GM12878 (cell line): Measurements from ENCODE around the gene PPM1J. TPM values are rescaled to one million over a fixed set of nuclear protein-coding genes. Genes with fewer than 3 reads are reported as not detected.

Source experiments
- BCL11A ChIP-seq: IDR thresholded peaks from 2 replicates; pipeline ENCODE4 v1.6.1; 2011; ENCODE audit warnings: low read depth, low read length
- BRCA1 ChIP-seq: IDR thresholded peaks from 2 replicates; pipeline ENCODE4 v1.6.1; 2011; ENCODE audit warnings: low read depth, low read length, improper control_type of control experiment
- CREM ChIP-seq: IDR thresholded peaks from 2 replicates; pipeline ENCODE4 v1.6.1; 2014; ENCODE audit warnings: antibody characterized with exemption, low read depth
- CUX1 ChIP-seq: IDR thresholded peaks from 2 replicates; pipeline ENCODE4 v1.6.1; 2012; ENCODE audit warnings: improper control_type of control experiment, low read depth, low read length; ENCODE audit not compliant: insufficient replicate concordance
- FOXK2 ChIP-seq: fragments of 450-650 bp; IDR thresholded peaks from 2 replicates; pipeline ENCODE4 v1.6.1; 2017; ENCODE audit warnings: mild to moderate bottlenecking, moderate library complexity
- FOXM1 ChIP-seq: IDR thresholded peaks from 2 replicates; pipeline ENCODE4 v1.6.1; 2012; ENCODE audit warnings: low read depth, mild to moderate bottlenecking, inconsistent platforms, low read length, moderate library complexity
- GABPA ChIP-seq: IDR thresholded peaks from 2 replicates; pipeline ENCODE4 v1.6.1; 2014; ENCODE audit warnings: antibody characterized with exemption, low read depth, mild to moderate bottlenecking, inconsistent platforms
- MTA3 ChIP-seq: IDR thresholded peaks from 2 replicates; pipeline ENCODE4 v1.6.1; 2012; ENCODE audit warnings: low read length, inconsistent platforms, borderline replicate concordance
- NFYA ChIP-seq: IDR thresholded peaks from 2 replicates; pipeline ENCODE4 v1.6.1; 2011; ENCODE audit warnings: low read depth, mild to moderate bottlenecking, low read length, improper control_type of control experiment, borderline replicate concordance
- POLR2A ChIP-seq: IDR thresholded peaks from 2 replicates; pipeline ENCODE4 v1.6.1; 2011; ENCODE audit warnings: low read depth, mild to moderate bottlenecking, low read length
- POLR2AphosphoS5 ChIP-seq: IDR thresholded peaks from 2 replicates; pipeline ENCODE4 v1.6.1; 2011; ENCODE audit warnings: mild to moderate bottlenecking, low read length, inconsistent platforms
- RELA ChIP-seq: fragments of 450-650 bp; IDR thresholded peaks from 2 replicates; pipeline ENCODE4 v1.8.0; 2014; ENCODE audit warnings: borderline replicate concordance; ENCODE audit not compliant: partially characterized antibody
- SMAD1 ChIP-seq: fragments of 450-650 bp; IDR thresholded peaks from 2 replicates; pipeline ENCODE4 v1.6.1; 2018; ENCODE audit warnings: mild to moderate bottlenecking, low read depth; ENCODE audit not compliant: partially characterized antibody
- SRF ChIP-seq, 2 experiments: IDR thresholded peaks; 2 replicates each; pipeline ENCODE4 v1.6.1; 2011; ENCODE audit warnings: low read depth in 2 of 2, low read length in 2 of 2, mild to moderate bottlenecking in 1 of 2, moderate library complexity in 1 of 2
- TCF12 ChIP-seq: IDR thresholded peaks from 2 replicates; pipeline ENCODE4 v1.6.1; 2011; ENCODE audit warnings: low read depth, mild to moderate bottlenecking, low read length
- WRNIP1 ChIP-seq: IDR thresholded peaks from 2 replicates; pipeline ENCODE4 v1.6.1; 2011; ENCODE audit warnings: low read depth, low read length, improper control_type of control experiment, borderline replicate concordance
- ZBED1 ChIP-seq: IDR thresholded peaks from 2 replicates; pipeline ENCODE4 v1.6.1; 2016; ENCODE audit warnings: borderline replicate concordance
- ZNF274 ChIP-seq: IDR thresholded peaks from one replicate; pipeline ENCODE4 v1.8.0; 2011; ENCODE audit not compliant: insufficient read length, insufficient read depth
- polyA plus RNA-seq, 11 experiments: library from polyadenylated mRNA; depleted of rRNA in 4 of 11; unstranded in 6 of 11; stranded (reverse) in 5 of 11; fragments of >200 nt; fragmentation: Nextera tagmentation in 4 of 11; fragmentation: Illumina TruSeq in 1 of 11; extraction: Ambion mirVana in 4 of 11; extraction: Trizol in 1 of 11; gene quantifications; 1 replicate in 1 of 11; 2 replicates in 10 of 11; pipeline versions ENCODE4 v1.2.1 to v1.2.3, GENCODE V29; 2011 to 2016; ENCODE audit warnings: inconsistent platforms in 2 of 11, missing spikeins in 2 of 11, low read depth in 1 of 11
- total RNA-seq, 4 experiments: library from RNA; depleted of rRNA in 3 of 4; stranded (reverse); fragments of >200 nt in 3 of 4; fragmentation: Illumina TruSeq in 1 of 4; extraction: Trizol in 1 of 4; gene quantifications; 2 replicates each; pipeline versions ENCODE4 v1.2.1 to v1.2.3, GENCODE V29; 2013 to 2021
- TF ChIP-seq, protein P1 (sequence below): fragments of 150-350 bp; IDR thresholded peaks from 2 replicates; pipeline ENCODE4 v1.6.1; 2016; ENCODE audit warnings: low read depth, low read length

Gene PPM1J
- total and polyA plus RNA-seq, 10 of the 15 experiments (the other 5 are each of a cell fraction or from before 2014, with no cell fraction given): 0.07 to 1.8 (median 0.59) TPM; not detected in 1

DNA sequence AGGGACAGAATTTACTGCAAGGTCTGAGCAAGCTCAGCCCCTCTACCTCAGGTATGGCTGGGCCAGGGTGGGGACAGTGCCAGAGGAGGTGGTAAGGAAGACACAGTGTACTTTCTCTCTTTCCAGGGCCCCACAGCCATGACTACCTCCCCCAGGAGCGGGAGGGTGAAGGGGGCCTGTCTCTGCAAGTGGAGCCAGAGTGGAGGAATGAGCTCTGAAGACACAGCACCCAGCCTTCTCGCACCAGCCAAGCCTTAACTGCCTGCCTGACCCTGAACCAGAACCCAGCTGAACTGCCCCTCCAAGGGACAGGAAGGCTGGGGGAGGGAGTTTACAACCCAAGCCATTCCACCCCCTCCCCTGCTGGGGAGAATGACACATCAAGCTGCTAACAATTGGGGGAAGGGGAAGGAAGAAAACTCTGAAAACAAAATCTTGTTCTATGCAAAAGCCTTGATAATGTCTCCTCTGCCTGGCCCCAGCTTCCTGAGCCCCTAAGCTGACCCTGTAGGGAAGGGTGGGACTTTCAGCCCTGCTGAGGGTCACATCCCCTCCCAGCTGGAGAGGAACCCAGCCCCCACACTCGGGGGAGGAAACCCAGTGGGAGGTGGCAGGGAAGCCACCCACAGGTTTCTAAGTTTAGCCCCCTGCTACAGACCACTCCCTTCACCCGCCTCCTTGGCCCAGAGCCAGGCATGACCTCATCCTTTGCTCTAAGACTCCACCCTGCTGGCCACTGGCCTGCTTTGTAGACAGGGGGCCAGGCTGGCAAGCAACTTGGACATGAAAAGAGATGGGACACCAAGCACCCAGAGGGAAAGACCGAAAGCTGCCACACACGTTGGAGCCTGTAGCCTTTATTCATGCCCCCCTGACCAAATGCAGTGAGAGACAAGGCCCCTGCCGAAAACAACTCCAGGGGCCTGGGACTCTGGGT lies 14.6 kb downstream of the PPM1J start (continued):
- TF ChIP-seq BRCA1: no peak
- no peak for TF ChIP-seq WRNIP1
- TF ChIP-seq ZBED1: peak; percentile 63; the same call in 1 of the 2 replicates
- TF ChIP-seq BCL11A: 0 out of 2 replicates have a peak, but pooled peaks have one; percentile 27
- no peak for TF ChIP-seq RELA
- TF ChIP-seq FOXK2: no peak
- no peak for TF ChIP-seq GABPA
- 0 out of 2 replicates have a peak, but pooled peaks have one; percentile 19 for TF ChIP-seq TCF12
- TF ChIP-seq SRF (IDR thresholded peaks at IDR 0.05; ENCODE audit: low read depth in 2 of 2, low read length in 2 of 2): no peak
- no peak for TF ChIP-seq ZNF274
- TF ChIP-seq FOXM1: 0 out of 2 replicates have a peak, but pooled peaks have one; percentile 31
- 0 out of 2 replicates have a peak, but pooled peaks have one; percentile 56 for TF ChIP-seq POLR2A
- TF ChIP-seq CUX1: no peak
- TF ChIP-seq MTA3: no peak
- TF ChIP-seq SMAD1: peak; percentile 97
- no peak for TF ChIP-seq NFYA
- TF ChIP-seq, protein P1, sequence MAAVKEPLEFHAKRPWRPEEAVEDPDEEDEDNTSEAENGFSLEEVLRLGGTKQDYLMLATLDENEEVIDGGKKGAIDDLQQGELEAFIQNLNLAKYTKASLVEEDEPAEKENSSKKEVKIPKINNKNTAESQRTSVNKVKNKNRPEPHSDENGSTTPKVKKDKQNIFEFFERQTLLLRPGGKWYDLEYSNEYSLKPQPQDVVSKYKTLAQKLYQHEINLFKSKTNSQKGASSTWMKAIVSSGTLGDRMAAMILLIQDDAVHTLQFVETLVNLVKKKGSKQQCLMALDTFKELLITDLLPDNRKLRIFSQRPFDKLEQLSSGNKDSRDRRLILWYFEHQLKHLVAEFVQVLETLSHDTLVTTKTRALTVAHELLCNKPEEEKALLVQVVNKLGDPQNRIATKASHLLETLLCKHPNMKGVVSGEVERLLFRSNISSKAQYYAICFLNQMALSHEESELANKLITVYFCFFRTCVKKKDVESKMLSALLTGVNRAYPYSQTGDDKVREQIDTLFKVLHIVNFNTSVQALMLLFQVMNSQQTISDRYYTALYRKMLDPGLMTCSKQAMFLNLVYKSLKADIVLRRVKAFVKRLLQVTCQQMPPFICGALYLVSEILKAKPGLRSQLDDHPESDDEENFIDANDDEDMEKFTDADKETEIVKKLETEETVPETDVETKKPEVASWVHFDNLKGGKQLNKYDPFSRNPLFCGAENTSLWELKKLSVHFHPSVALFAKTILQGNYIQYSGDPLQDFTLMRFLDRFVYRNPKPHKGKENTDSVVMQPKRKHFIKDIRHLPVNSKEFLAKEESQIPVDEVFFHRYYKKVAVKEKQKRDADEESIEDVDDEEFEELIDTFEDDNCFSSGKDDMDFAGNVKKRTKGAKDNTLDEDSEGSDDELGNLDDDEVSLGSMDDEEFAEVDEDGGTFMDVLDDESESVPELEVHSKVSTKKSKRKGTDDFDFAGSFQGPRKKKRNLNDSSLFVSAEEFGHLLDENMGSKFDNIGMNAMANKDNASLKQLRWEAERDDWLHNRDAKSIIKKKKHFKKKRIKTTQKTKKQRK: no peak
- TF ChIP-seq CREM: peak; percentile 33; the same call in 1 of the 2 replicates
- peak; percentile 80 for TF ChIP-seq POLR2AphosphoS5
